HEK293 (cell line): ENCODE results near the gene SRGN.

Experiments used
- CTCF ChIA-PET: fragments of 350-600 bp; formaldehyde crosslinking; extraction: SDS; loops from one replicate; lab custom pipeline; 2021; ENCODE audit warnings: antibody characterized with exemption; lab: Yijun Ruan, JAX
- POLR2A ChIA-PET: fragments of 300-600 bp; formaldehyde crosslinking; extraction: SDS; loops from one replicate; lab custom pipeline; 2020; ENCODE audit warnings: antibody characterized with exemption, inconsistent platforms; lab: Yijun Ruan, JAX
- H3K27ac ChIP-seq: fragments of 200-500 bp; sonication (Bioruptor generic); 2 replicates; pipeline ENCODE4 v1.5.1; 2014; ENCODE audit warnings: low read depth, low read length, control low read depth, inconsistent platforms; ENCODE audit errors: extremely low read depth
- H3K36me3 ChIP-seq, 2 experiments: fragments of 200-500 bp in 1 of 2; sonication (Bioruptor generic) in 1 of 2; 1 replicate in 1 of 2; 2 replicates in 1 of 2; pipeline ENCODE4 v1.5.1; 2014 to 2017; ENCODE audit warnings: inconsistent platforms in 2 of 2, low read length in 2 of 2; ENCODE audit not compliant: control insufficient read depth in 2 of 2, insufficient read depth in 1 of 2
- H3K4me1 ChIP-seq: fragments of 200-500 bp; sonication (Bioruptor generic); 2 replicates; pipeline ENCODE4 v1.5.1; 2014; ENCODE audit warnings: mild to moderate bottlenecking, low read length, inconsistent platforms; ENCODE audit not compliant: control insufficient read depth, insufficient read depth
- H3K4me3 ChIP-seq: 2 replicates; pipeline ENCODE4 v1.5.1; 2011; ENCODE audit warnings: low read depth, mild to moderate bottlenecking, control low read depth, low read length, moderate library complexity
- H3K9me3 ChIP-seq: fragments of 200-500 bp; sonication (Bioruptor generic); 2 replicates; pipeline ENCODE4 v1.5.1; 2014; ENCODE audit warnings: low read depth, low read length, inconsistent platforms; ENCODE audit not compliant: control insufficient read depth, insufficient read depth
- GLIS1 ChIP-seq: fragments of 450-650 bp; formaldehyde crosslinking; IDR thresholded peaks from 2 replicates; pipeline ENCODE4 v1.5.1; 2016; ENCODE audit warnings: missing biosample characterization, missing genetic modification characterization
- KLF16 ChIP-seq: fragments of 450-650 bp; formaldehyde crosslinking; IDR thresholded peaks from 2 replicates; pipeline ENCODE4 v1.5.1; 2017; ENCODE audit warnings: missing biosample characterization, missing genetic modification characterization
- MEIS1 ChIP-seq: sonication (generic); formaldehyde crosslinking; IDR thresholded peaks from 2 replicates; pipeline ENCODE4 v1.8.1; 2022; ENCODE audit warnings: missing genetic modification reagents, mild to moderate bottlenecking, borderline replicate concordance
- OVOL3 ChIP-seq: fragments of 450-650 bp; formaldehyde crosslinking; IDR thresholded peaks from 2 replicates; pipeline ENCODE4 v1.5.1; 2016; ENCODE audit warnings: missing biosample characterization, missing genetic modification characterization
- SCRT1 ChIP-seq: fragments of 450-650 bp; formaldehyde crosslinking; IDR thresholded peaks from 2 replicates; pipeline ENCODE4 v1.5.1; 2016; ENCODE audit warnings: missing biosample characterization, missing genetic modification characterization, borderline replicate concordance
- SETDB1 ChIP-seq: IDR thresholded peaks from one replicate; pipeline ENCODE4 v1.6.1; 2017; ENCODE audit warnings: mild to moderate bottlenecking, low read length, moderate library complexity, mixed read lengths; ENCODE audit not compliant: insufficient read length
- YY1 ChIP-seq: fragments of 450-650 bp; formaldehyde crosslinking; IDR thresholded peaks from 2 replicates; pipeline ENCODE4 v1.5.1; 2018; ENCODE audit warnings: missing biosample characterization, missing genetic modification characterization
- ZBTB48 ChIP-seq: fragments of 450-650 bp; formaldehyde crosslinking; IDR thresholded peaks from 2 replicates; pipeline ENCODE4 v1.5.1; 2016; ENCODE audit warnings: missing biosample characterization, missing genetic modification characterization
- ZBTB7A ChIP-seq: fragments of 450-650 bp; formaldehyde crosslinking; IDR thresholded peaks from 2 replicates; pipeline ENCODE4 v1.5.1; 2016; ENCODE audit warnings: low read depth, missing biosample characterization, missing genetic modification characterization
- ZNF214 ChIP-seq: fragments of 450-650 bp; formaldehyde crosslinking; IDR thresholded peaks from 2 replicates; pipeline ENCODE4 v1.5.1; 2017; ENCODE audit warnings: missing biosample characterization, mild to moderate bottlenecking, missing genetic modification characterization, borderline replicate concordance
- ZNF311 ChIP-seq: fragments of 450-650 bp; formaldehyde crosslinking; IDR thresholded peaks from 2 replicates; pipeline ENCODE4 v1.5.1; 2017; ENCODE audit warnings: missing biosample characterization, missing genetic modification characterization, borderline replicate concordance
- ZNF341 ChIP-seq: fragments of 450-650 bp; formaldehyde crosslinking; IDR thresholded peaks from 2 replicates; pipeline ENCODE4; 2016; ENCODE audit warnings: low read depth, missing biosample characterization, missing genetic modification characterization
- ZNF530 ChIP-seq: fragments of 450-650 bp; formaldehyde crosslinking; IDR thresholded peaks from 2 replicates; pipeline ENCODE4 v1.5.1; 2016; ENCODE audit warnings: low read depth, missing biosample characterization, missing genetic modification characterization
- ZNF571 ChIP-seq: fragments of 450-650 bp; formaldehyde crosslinking; IDR thresholded peaks from 2 replicates; pipeline ENCODE4 v1.5.0; 2017; ENCODE audit warnings: missing biosample characterization, missing genetic modification characterization
- ZNF670 ChIP-seq: fragments of 450-650 bp; formaldehyde crosslinking; IDR thresholded peaks from 2 replicates; pipeline ENCODE4 v1.5.1; 2016; ENCODE audit warnings: missing biosample characterization, missing genetic modification characterization, low read depth
- ZNF677 ChIP-seq: fragments of 450-650 bp; IDR thresholded peaks from 2 replicates; pipeline ENCODE4 v1.5.0; 2018; ENCODE audit warnings: missing biosample characterization, mild to moderate bottlenecking, missing genetic modification characterization, moderate library complexity
- ZNF792 ChIP-seq: fragments of 450-650 bp; formaldehyde crosslinking; IDR thresholded peaks from 2 replicates; pipeline ENCODE4 v1.5.1; 2016; ENCODE audit warnings: missing biosample characterization, missing genetic modification characterization
- TF ChIP-seq, protein P1 (sequence below): fragments of 450-650 bp; formaldehyde crosslinking; IDR thresholded peaks from 2 replicates; pipeline ENCODE4 v1.5.1; 2016; ENCODE audit warnings: missing biosample characterization, missing genetic modification characterization
- TF ChIP-seq, protein P2 (sequence below): fragments of 450-650 bp; formaldehyde crosslinking; IDR thresholded peaks from 2 replicates; pipeline ENCODE4 v1.5.1; 2016; ENCODE audit warnings: missing biosample characterization, missing genetic modification characterization
- TF ChIP-seq, protein P3 (sequence below): fragments of 450-650 bp; formaldehyde crosslinking; IDR thresholded peaks from 2 replicates; pipeline ENCODE4 v1.5.1; 2016; ENCODE audit warnings: missing biosample characterization, missing genetic modification characterization
- TF ChIP-seq, protein P4 (sequence below): fragments of 450-650 bp; formaldehyde crosslinking; IDR thresholded peaks from 2 replicates; pipeline ENCODE4 v1.5.1; 2016; ENCODE audit warnings: missing biosample characterization, missing genetic modification characterization, borderline replicate concordance

SRGN gene

DNA sequence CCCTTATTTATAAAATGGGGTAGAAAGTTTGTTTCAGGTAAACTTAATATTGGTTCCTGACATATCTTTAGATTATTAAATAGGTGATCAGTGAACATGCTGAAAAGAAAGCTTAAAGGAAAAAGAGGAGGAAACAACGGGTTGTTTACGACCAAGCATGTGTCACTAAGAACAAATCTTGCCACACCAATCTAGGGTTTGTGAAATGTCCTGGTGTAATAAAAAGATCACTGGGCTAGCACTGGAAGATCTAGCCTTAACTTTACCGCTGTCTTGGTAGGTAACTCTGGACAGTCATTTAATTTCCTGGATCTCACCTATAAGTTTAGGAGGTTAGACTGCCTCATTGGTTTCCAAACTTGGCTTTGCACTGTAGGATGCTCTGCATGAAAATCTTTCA lies 55.1 kb downstream of the SRGN start:
- Histone ChIP-seq H3K9me3 (no peaks in the 10 kb centered on the region), H3K27ac (no peak overlapping the region), H3K4me1 (no peaks in the 10 kb centered on the region), H3K4me3 (no peak overlapping the region), H3K36me3 (peaks cover 0 to 4% of the 10 kb centered on the region in 2 experiments; a peak in 2 of 3 replicates)
- ChIA-PET CTCF (interaction anchor here (0.7 kb wide), 2 partner anchors 18 to 24 kb away, joined by 3 to 4 read pairs; no protein-coding TSS in a partner anchor), POLR2A (no interaction called here)
- no peak for TF ChIP-seq ZBTB48 (tag by site-specific recombination)
- no peak for TF ChIP-seq ZNF670
- no peak for TF ChIP-seq ZNF341 (tag by site-specific recombination)

DNA sequence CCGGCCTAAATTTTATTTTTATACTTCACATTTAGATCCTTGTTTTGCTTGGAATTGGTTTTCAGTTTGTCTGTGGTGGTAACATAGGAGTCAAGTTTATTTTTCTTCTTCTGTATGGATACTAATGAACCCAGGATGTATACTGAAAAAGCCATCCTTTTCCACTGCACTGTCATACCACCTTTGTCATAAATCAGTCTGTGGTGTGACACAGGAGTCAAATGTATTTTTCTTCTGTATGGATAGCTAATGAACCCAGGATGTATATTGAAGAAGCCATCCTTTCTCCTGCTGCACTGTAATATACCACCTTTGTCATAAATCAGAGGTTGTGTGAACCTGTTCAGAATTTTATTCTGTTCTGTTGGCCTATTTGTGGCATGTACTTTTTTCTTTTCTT lies 57.4 kb downstream of the SRGN start:
- CTCF ChIA-PET: no interaction called here
- POLR2A ChIA-PET: no interaction called here
- no peak for TF ChIP-seq SCRT1
- no peak for TF ChIP-seq YY1
- no peak for TF ChIP-seq OVOL3 (tag by site-specific recombination)
- TF ChIP-seq ZBTB7A (tag by site-specific recombination): no peak
- no peak for TF ChIP-seq GLIS1
- TF ChIP-seq ZNF214 (tag by site-specific recombination): no peak

DNA sequence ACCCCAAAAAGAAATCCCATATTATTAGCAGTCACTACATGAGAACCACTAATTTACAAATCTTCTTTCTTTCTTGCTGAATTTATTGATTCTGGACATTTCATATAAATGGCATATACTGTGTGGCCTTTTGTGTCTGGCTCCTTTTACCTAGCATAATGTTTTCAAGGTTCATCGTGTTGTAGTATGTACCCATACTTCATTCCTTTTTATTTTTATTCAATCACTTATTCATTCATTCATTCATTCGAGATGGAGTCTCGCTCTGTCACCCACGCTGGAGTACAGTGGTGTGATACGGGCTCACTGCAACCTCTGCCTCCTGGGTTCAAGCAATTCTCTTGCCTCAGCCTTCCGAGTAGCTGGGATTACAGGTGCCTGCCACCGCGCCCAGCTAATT lies 58.0 kb downstream of the SRGN start:
- no peaks in the 10 kb centered on the region for H3K9me3 ChIP-seq
- POLR2A ChIA-PET: no interaction called here
- no peaks in the 10 kb centered on the region for H3K4me1 ChIP-seq
- CTCF ChIA-PET: no interaction called here
- no peak overlapping the region for H3K4me3 ChIP-seq
- no peaks in the 10 kb centered on the region; a peak in 1 of 3 replicates for H3K36me3 ChIP-seq
- H3K27ac ChIP-seq: no peak overlapping the region
- TF ChIP-seq, protein P1, sequence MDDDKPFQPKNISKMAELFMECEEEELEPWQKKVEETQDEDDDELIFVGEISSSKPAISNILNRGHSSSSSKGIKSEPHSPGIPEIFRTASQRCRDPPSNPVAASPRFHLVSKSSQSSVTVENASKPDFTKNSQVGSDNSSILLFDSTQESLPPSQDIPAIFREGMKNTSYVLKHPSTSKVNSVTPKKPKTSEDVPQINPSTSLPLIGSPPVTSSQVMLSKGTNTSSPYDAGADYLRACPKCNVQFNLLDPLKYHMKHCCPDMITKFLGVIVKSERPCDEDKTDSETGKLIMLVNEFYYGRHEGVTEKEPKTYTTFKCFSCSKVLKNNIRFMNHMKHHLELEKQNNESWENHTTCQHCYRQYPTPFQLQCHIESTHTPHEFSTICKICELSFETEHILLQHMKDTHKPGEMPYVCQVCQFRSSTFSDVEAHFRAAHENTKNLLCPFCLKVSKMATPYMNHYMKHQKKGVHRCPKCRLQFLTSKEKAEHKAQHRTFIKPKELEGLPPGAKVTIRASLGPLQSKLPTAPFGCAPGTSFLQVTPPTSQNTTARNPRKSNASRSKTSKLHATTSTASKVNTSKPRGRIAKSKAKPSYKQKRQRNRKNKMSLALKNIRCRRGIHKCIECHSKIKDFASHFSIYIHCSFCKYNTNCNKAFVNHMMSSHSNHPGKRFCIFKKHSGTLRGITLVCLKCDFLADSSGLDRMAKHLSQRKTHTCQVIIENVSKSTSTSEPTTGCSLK (tag by site-specific recombination): no peak
- TF ChIP-seq KLF16 (tag by site-specific recombination) (no peak), ZNF792 (no peak), SETDB1 (no peak), MEIS1 (CRISPR knock-in tag) (no peak), ZNF571 (tag by site-specific recombination) (no peak), ZNF677 (tag by site-specific recombination) (no peak), ZNF311 (no peak), ZBTB48 (tag by site-specific recombination) (no peak), ZNF530 (tag by site-specific recombination) (no peak)
- TF ChIP-seq, protein P2, sequence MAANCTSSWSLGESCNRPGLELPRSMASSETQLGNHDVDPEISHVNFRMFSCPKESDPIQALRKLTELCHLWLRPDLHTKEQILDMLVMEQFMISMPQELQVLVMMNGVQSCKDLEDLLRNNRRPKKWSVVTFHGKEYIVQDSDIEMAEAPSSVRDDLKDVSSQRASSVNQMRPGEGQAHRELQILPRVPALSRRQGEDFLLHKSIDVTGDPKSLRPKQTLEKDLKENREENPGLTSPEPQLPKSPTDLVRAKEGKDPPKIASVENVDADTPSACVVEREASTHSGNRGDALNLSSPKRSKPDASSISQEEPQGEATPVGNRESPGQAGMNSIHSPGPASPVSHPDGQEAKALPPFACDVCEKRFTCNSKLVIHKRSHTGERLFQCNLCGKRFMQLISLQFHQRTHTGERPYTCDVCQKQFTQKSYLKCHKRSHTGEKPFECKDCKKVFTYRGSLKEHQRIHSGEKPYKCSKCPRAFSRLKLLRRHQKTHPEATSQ: no peak
- TF ChIP-seq, protein P3, sequence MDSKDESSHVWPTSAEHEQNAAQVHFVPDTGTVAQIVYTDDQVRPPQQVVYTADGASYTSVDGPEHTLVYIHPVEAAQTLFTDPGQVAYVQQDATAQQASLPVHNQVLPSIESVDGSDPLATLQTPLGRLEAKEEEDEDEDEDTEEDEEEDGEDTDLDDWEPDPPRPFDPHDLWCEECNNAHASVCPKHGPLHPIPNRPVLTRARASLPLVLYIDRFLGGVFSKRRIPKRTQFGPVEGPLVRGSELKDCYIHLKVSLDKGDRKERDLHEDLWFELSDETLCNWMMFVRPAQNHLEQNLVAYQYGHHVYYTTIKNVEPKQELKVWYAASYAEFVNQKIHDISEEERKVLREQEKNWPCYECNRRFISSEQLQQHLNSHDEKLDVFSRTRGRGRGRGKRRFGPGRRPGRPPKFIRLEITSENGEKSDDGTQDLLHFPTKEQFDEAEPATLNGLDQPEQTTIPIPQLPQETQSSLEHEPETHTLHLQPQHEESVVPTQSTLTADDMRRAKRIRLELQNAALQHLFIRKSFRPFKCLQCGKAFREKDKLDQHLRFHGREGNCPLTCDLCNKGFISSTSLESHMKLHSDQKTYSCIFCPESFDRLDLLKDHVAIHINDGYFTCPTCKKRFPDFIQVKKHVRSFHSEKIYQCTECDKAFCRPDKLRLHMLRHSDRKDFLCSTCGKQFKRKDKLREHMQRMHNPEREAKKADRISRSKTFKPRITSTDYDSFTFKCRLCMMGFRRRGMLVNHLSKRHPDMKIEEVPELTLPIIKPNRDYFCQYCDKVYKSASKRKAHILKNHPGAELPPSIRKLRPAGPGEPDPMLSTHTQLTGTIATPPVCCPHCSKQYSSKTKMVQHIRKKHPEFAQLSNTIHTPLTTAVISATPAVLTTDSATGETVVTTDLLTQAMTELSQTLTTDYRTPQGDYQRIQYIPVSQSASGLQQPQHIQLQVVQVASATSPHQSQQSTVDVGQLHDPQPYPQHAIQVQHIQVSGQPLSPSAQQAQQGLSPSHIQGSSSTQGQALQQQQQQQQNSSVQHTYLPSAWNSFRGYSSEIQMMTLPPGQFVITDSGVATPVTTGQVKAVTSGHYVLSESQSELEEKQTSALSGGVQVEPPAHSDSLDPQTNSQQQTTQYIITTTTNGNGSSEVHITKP (tag by site-specific recombination): no peak
- TF ChIP-seq, protein P4, sequence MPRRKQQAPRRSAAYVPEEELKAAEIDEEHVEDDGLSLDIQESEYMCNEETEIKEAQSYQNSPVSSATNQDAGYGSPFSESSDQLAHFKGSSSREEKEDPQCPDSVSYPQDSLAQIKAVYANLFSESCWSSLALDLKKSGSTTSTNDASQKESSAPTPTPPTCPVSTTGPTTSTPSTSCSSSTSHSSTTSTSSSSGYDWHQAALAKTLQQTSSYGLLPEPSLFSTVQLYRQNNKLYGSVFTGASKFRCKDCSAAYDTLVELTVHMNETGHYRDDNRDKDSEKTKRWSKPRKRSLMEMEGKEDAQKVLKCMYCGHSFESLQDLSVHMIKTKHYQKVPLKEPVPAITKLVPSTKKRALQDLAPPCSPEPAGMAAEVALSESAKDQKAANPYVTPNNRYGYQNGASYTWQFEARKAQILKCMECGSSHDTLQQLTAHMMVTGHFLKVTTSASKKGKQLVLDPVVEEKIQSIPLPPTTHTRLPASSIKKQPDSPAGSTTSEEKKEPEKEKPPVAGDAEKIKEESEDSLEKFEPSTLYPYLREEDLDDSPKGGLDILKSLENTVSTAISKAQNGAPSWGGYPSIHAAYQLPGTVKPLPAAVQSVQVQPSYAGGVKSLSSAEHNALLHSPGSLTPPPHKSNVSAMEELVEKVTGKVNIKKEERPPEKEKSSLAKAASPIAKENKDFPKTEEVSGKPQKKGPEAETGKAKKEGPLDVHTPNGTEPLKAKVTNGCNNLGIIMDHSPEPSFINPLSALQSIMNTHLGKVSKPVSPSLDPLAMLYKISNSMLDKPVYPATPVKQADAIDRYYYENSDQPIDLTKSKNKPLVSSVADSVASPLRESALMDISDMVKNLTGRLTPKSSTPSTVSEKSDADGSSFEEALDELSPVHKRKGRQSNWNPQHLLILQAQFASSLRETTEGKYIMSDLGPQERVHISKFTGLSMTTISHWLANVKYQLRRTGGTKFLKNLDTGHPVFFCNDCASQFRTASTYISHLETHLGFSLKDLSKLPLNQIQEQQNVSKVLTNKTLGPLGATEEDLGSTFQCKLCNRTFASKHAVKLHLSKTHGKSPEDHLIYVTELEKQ: no peak

More for the DNA sequence above, 57.4 kb downstream of the SRGN start:
- Histone ChIP-seq H3K4me1 (no peaks in the 10 kb centered on the region), H3K36me3 (no peaks in the 10 kb centered on the region; a peak in 1 of 3 replicates), H3K27ac (no peak overlapping the region), H3K9me3 (no peaks in the 10 kb centered on the region), H3K4me3 (no peak overlapping the region)
